Measurements from ENCODE around the gene ASIC1.

ASIC1 gene

GRCh38 chr12:50102646-50103309, 45.4 kb downstream of the ASIC1 start:
- no peaks in the 10 kb centered on the region for H3F3A ChIP-seq (ENCODE audit: low read depth)
- no peak overlapping the region for H3K4me3 ChIP-seq (ENCODE audit: low read length, poor library complexity, severe bottlenecking)
- no peak overlapping the region for H3K9ac ChIP-seq (ENCODE audit: low read depth, low read length, poor library complexity, severe bottlenecking)
- no peaks in the 10 kb centered on the region for H3K4me1 ChIP-seq (ENCODE audit: insufficient read depth, low read length, poor library complexity, severe bottlenecking)
- H3K79me2 ChIP-seq (ENCODE audit: insufficient read depth, low read length) = no peaks in the 10 kb centered on the region
- H3K9me3 ChIP-seq (ENCODE audit: insufficient read depth, low read depth, low read length) = no peaks in the 10 kb centered on the region
- no peak for TF ChIP-seq EZH2phosphoT487 (IDR thresholded peaks at IDR 0.05; ENCODE audit: borderline replicate concordance)
- no peak for TF ChIP-seq CTCF (conservative IDR thresholded peaks at IDR 0.05; ENCODE audit: low read length)
- no peak overlapping the region for H3K4me2 ChIP-seq (ENCODE audit: low read depth, low read length, poor library complexity, severe bottlenecking)
- no peaks in the 10 kb centered on the region for H3K9me2 ChIP-seq (replicated peaks; ENCODE audit: low read depth, low read length)
- H4K20me1 ChIP-seq (ENCODE audit: insufficient read depth, low read length, poor library complexity, severe bottlenecking) = no peaks in the 10 kb centered on the region
- H2AFZ ChIP-seq (ENCODE audit: low read length) = no peak overlapping the region
- no peaks in the 10 kb centered on the region for H3K27me3 ChIP-seq (ENCODE audit: insufficient read depth, low read length, poor library complexity, severe bottlenecking)
- H3K36me3 ChIP-seq (ENCODE audit: insufficient read depth, low read length) = peaks cover 34% of the 10 kb centered on the region; the same call in 1 of the 2 replicates

GRCh38 chr12:50103351-50103750, 46.0 kb downstream of the ASIC1 start:
- Histone ChIP-seq H3K4me1 (ENCODE audit: insufficient read depth, low read length, poor library complexity, severe bottlenecking) (no peaks in the 10 kb centered on the region), H3K9ac (ENCODE audit: low read depth, low read length, poor library complexity, severe bottlenecking) (no peak overlapping the region), H3K4me3 (ENCODE audit: low read length, poor library complexity, severe bottlenecking) (no peak overlapping the region), H3K27me3 (ENCODE audit: insufficient read depth, low read length, poor library complexity, severe bottlenecking) (no peaks in the 10 kb centered on the region), H3K36me3 (ENCODE audit: insufficient read depth, low read length) (peaks cover 28% of the 10 kb centered on the region; the same call in 1 of the 2 replicates), H2AFZ (ENCODE audit: low read length) (no peak overlapping the region), H3K9me2 (replicated peaks; ENCODE audit: low read depth, low read length) (no peaks in the 10 kb centered on the region), H3K9me3 (ENCODE audit: insufficient read depth, low read depth, low read length) (no peaks in the 10 kb centered on the region), H3F3A (ENCODE audit: low read depth) (no peaks in the 10 kb centered on the region), H3K79me2 (ENCODE audit: insufficient read depth, low read length) (no peaks in the 10 kb centered on the region), H4K20me1 (ENCODE audit: insufficient read depth, low read length, poor library complexity, severe bottlenecking) (no peaks in the 10 kb centered on the region), H3K4me2 (ENCODE audit: low read depth, low read length, poor library complexity, severe bottlenecking) (no peak overlapping the region)
- TF ChIP-seq CTCF (conservative IDR thresholded peaks at IDR 0.05; ENCODE audit: low read length) = no peak

DNA sequence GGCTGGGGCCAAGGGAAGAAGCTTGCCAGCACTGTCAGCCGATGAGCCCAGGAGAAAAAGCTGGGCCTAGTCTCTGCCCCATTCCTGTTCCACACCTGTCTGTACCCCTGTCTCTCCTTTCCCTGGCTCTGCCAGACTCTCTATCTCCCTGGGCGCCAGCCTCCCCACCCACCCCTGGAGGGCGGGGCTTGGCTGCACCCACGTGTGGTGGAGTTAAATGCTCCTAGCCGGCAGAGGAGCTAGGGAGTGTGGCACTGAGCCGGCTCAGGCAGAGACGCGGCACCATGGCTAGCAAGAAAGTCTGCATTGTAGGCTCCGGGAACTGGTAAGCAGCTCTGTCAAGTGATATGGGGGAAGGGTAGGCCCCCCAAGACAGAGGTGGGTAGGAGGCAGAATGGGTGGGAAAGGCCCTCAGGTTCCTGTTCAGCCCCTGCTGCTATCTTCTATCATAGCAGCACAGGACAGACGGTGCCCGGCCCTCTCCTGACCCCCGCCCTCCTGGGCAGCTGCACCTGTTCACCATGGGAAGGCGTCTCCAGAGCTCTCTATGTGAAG, 46.4 kb downstream of the ASIC1 start, which contains the start of gene GPD1:
Gene GPD1, plus strand, starts transcription at position 242 of the 555 bp plus-strand sequence. Its CDS starts 43 bp downstream, at position 285.
- Histone ChIP-seq H3K4me3 (ENCODE audit: low read length, poor library complexity, severe bottlenecking) (no peak within 1 kb of the TSS), H4K20me1 (ENCODE audit: insufficient read depth, low read length, poor library complexity, severe bottlenecking) (no peaks in the 10 kb centered on the region), H3K27me3 (ENCODE audit: insufficient read depth, low read length, poor library complexity, severe bottlenecking) (no peaks in the 10 kb centered on the region), H3K9me2 (replicated peaks; ENCODE audit: low read depth, low read length) (no peaks in the 10 kb centered on the region), H3K9ac (ENCODE audit: low read depth, low read length, poor library complexity, severe bottlenecking) (no peak within 1 kb of the TSS), H3K79me2 (ENCODE audit: insufficient read depth, low read length) (no peaks in the 10 kb centered on the region), H3K4me1 (ENCODE audit: insufficient read depth, low read length, poor library complexity, severe bottlenecking) (no peaks in the 10 kb centered on the region), H3K4me2 (ENCODE audit: low read depth, low read length, poor library complexity, severe bottlenecking) (no peak within 1 kb of the TSS), H2AFZ (ENCODE audit: low read length) (no peak within 1 kb of the TSS), H3K36me3 (ENCODE audit: insufficient read depth, low read length) (peaks cover 23% of the 10 kb centered on the region; the same call in 1 of the 2 replicates), H3F3A (ENCODE audit: low read depth) (no peaks in the 10 kb centered on the region), H3K9me3 (ENCODE audit: insufficient read depth, low read depth, low read length) (no peaks in the 10 kb centered on the region)
- TF ChIP-seq EZH2phosphoT487 (IDR thresholded peaks at IDR 0.05; ENCODE audit: borderline replicate concordance) = no peak
- TF ChIP-seq CTCF (conservative IDR thresholded peaks at IDR 0.05; ENCODE audit: low read length) = no peak
